A549 (cell line): ENCODE data around the gene MFAP2. TPM values are rescaled to one million over a fixed set of nuclear protein-coding genes. Genes with fewer than 3 reads are reported as not detected.

Source experiments
- ATAC-seq, 2 experiments: fragments of 200-7000 bp in 1 of 2; fragments of >200 bp in 1 of 2; cut with Nextera tagmentation in 1 of 2; cut with Tn5 transposase in 1 of 2; 3 replicates each; pipeline versions ENCODE4 v1.8.0 to v1.9.1; 2018 to 2020; ENCODE audit warnings: mild to moderate bottlenecking in 1 of 2, moderate library complexity in 1 of 2
- CTCF ChIA-PET: fragments of 300-600 bp; sonication (Branson Sonifier 250); formaldehyde crosslinking; extraction: SDS; loops from one replicate; lab custom pipeline; 2021; ENCODE audit warnings: antibody characterized with exemption, inconsistent platforms; lab: Yijun Ruan, JAX
- POLR2A ChIA-PET: fragments of 350-600 bp; formaldehyde crosslinking; extraction: SDS; loops from one replicate; lab custom pipeline; 2021; ENCODE audit warnings: antibody characterized with exemption, inconsistent platforms; lab: Yijun Ruan, JAX
- DNase-seq, 2 experiments: peaks; one replicate each; pipeline versions ENCODE4 v3.0.0 to v3.0.0-alpha.2; 2011 to 2016; ENCODE audit warnings: low read depth in 1 of 2, low spot score in 1 of 2
- FAIRE-seq: peaks from 2 replicates; lab custom pipeline; 2011; peaks lifted over from hg19 to GRCh38; lab: Jason Lieb, UNC
- H3K27ac ChIP-seq, 2 experiments: fragments of >200 bp; sonication (Bioruptor Twin); formaldehyde crosslinking; 3 replicates each; pipeline ENCODE4 v1.5.1; 2016 to 2017
- H3K4me1 ChIP-seq: fragments of >200 bp; sonication (Bioruptor Twin); formaldehyde crosslinking; 3 replicates; pipeline ENCODE4 v1.6.1; 2016
- H3K4me2 ChIP-seq: fragments of >200 bp; sonication (Bioruptor Twin); formaldehyde crosslinking; 3 replicates; pipeline ENCODE4 v1.6.1; 2016
- H3K4me3 ChIP-seq: fragments of >200 bp; sonication (Bioruptor Twin); formaldehyde crosslinking; 3 replicates; pipeline ENCODE4 v1.5.1; 2016
- H3K9me3 ChIP-seq: fragments of >200 bp; sonication (Bioruptor Twin); formaldehyde crosslinking; 3 replicates; pipeline ENCODE4 v1.6.1; 2016
- BHLHE40 ChIP-seq: IDR thresholded peaks from 2 replicates; pipeline ENCODE4 v1.6.1; 2012; ENCODE audit warnings: low read depth, low read length, inconsistent platforms
- CBX2 ChIP-seq: fragments of 200-600 bp; sonication (generic); IDR thresholded peaks from 2 replicates; pipeline ENCODE4 v1.6.1; 2016; ENCODE audit warnings: low read depth, mild to moderate bottlenecking, borderline replicate concordance
- CBX8 ChIP-seq: fragments of 200-600 bp; sonication (generic); IDR thresholded peaks from 2 replicates; pipeline ENCODE4 v1.6.1; 2016
- CHD2 ChIP-seq: fragments of 150-350 bp; IDR thresholded peaks from 2 replicates; pipeline ENCODE4 v1.6.1; 2014; ENCODE audit warnings: low read length; ENCODE audit not compliant: partially characterized antibody
- CHD4 ChIP-seq: fragments of 200-600 bp; sonication (generic); IDR thresholded peaks from 2 replicates; pipeline ENCODE4 v1.6.1; 2016; ENCODE audit warnings: antibody characterized with exemption, mild to moderate bottlenecking, borderline replicate concordance
- EHF ChIP-seq: fragments of 250-450 bp; sonication (Bioruptor Pico); IDR thresholded peaks from 2 replicates; pipeline ENCODE4 v1.5.0; 2020; ENCODE audit warnings: mild to moderate bottlenecking
- EP300 ChIP-seq, 2 experiments: fragments of >200 bp; sonication (Bioruptor Twin); formaldehyde crosslinking; IDR thresholded peaks; 2 replicates in 1 of 2; 3 replicates in 1 of 2; pipeline ENCODE4 v1.6.1; 2016 to 2017
- FOSB ChIP-seq: fragments of 250-450 bp; sonication (Bioruptor Pico); IDR thresholded peaks from 2 replicates; pipeline ENCODE4 v1.5.0; 2020; ENCODE audit warnings: mild to moderate bottlenecking, moderate library complexity
- FOXS1 ChIP-seq: fragments of 250-450 bp; sonication (Bioruptor Pico); IDR thresholded peaks from 2 replicates; pipeline ENCODE4 v1.5.0; 2020; ENCODE audit warnings: mild to moderate bottlenecking, moderate library complexity
- JUN ChIP-seq, 2 experiments: fragments of >200 bp; sonication (Bioruptor Twin); formaldehyde crosslinking; IDR thresholded peaks; 2 replicates in 1 of 2; 3 replicates in 1 of 2; pipeline ENCODE4 v1.6.1; 2016 to 2017
- KDM5A ChIP-seq: fragments of 200-600 bp; sonication (generic); IDR thresholded peaks from 2 replicates; pipeline ENCODE4 v1.6.1; 2016; ENCODE audit warnings: antibody characterized with exemption, mild to moderate bottlenecking
- MYC ChIP-seq: IDR thresholded peaks from 2 replicates; pipeline ENCODE4 v1.6.1; 2012; ENCODE audit warnings: mild to moderate bottlenecking, inconsistent platforms, low read length, improper control_type of control experiment, borderline replicate concordance
- PHF8 ChIP-seq: fragments of 200-600 bp; sonication (generic); IDR thresholded peaks from 2 replicates; pipeline ENCODE4 v1.6.1; 2016; ENCODE audit warnings: low read depth, mild to moderate bottlenecking, antibody characterized with exemption, moderate library complexity, borderline replicate concordance
- POLR2A ChIP-seq: IDR thresholded peaks from 2 replicates; pipeline ENCODE4 v1.6.1; 2012; ENCODE audit warnings: mild to moderate bottlenecking, low read length
- POLR2AphosphoS2 ChIP-seq: conservative IDR thresholded peaks from 2 replicates; pipeline ENCODE4 v1.6.1; 2012; ENCODE audit warnings: low read length, improper control_type of control experiment, inconsistent platforms
- RAD21 ChIP-seq, 2 experiments: fragments of >200 bp in 1 of 2; sonication (Bioruptor Twin) in 1 of 2; formaldehyde crosslinking in 1 of 2; IDR thresholded peaks in 1 of 2; conservative IDR thresholded peaks in 1 of 2; 2 replicates in 1 of 2; 3 replicates in 1 of 2; pipeline ENCODE4 v1.6.1; 2012 to 2018; ENCODE audit warnings: inconsistent platforms in 1 of 2
- RARB ChIP-seq: fragments of 250-450 bp; sonication (Bioruptor Pico); IDR thresholded peaks from 2 replicates; pipeline ENCODE4 v1.8.0; 2021; ENCODE audit warnings: mild to moderate bottlenecking, moderate library complexity
- RCOR1 ChIP-seq: fragments of 150-350 bp; IDR thresholded peaks from 2 replicates; pipeline ENCODE4 v1.6.1; 2014; ENCODE audit warnings: antibody characterized with exemption, low read length, low read depth
- SMC3 ChIP-seq: fragments of >200 bp; sonication (Bioruptor Twin); formaldehyde crosslinking; IDR thresholded peaks from 3 replicates; pipeline ENCODE4 v1.6.1; 2018; ENCODE audit warnings: inconsistent platforms
- TP53 ChIP-seq: fragments of 250-450 bp; sonication (Bioruptor Pico); IDR thresholded peaks from 2 replicates; pipeline ENCODE4 v1.5.0; 2021; ENCODE audit warnings: mild to moderate bottlenecking, moderate library complexity
- ZFP36 ChIP-seq: fragments of 450-650 bp; IDR thresholded peaks from 2 replicates; pipeline ENCODE4 v1.6.1; 2014; ENCODE audit warnings: borderline replicate concordance; ENCODE audit not compliant: partially characterized antibody
- WGBS: methylation state at CpG from one replicate; pipeline ENCODE4 v1.1.6; 2017; ENCODE audit errors: missing lambda C conversion rate; 5-methylcytosine and 5-hydroxymethylcytosine counted together
- polyA plus RNA-seq, 4 experiments: library from polyadenylated mRNA; depleted of rRNA in 3 of 4; stranded (reverse); fragments of >200 nt; fragmentation: RNase III in 1 of 4; extraction: RNeasy Plus Mini Kit Qiagen cat#74134 plus additional on column Dnase treatment in 1 of 4; gene quantifications; 2 replicates in 3 of 4; 3 replicates in 1 of 4; pipeline ENCODE4 v1.2.3, GENCODE V29; 2011 to 2017
- TF ChIP-seq, protein P1 (sequence below): fragments of >200 bp; sonication (Bioruptor Twin); formaldehyde crosslinking; IDR thresholded peaks from 3 replicates; pipeline ENCODE4 v1.5.1; 2016
- TF ChIP-seq, protein P2 (sequence below): IDR thresholded peaks from 2 replicates; pipeline ENCODE4 v1.6.1; 2012
- TF ChIP-seq, protein P3 (sequence below): fragments of 150-350 bp; IDR thresholded peaks from 2 replicates; pipeline ENCODE4 v1.6.1; 2014; ENCODE audit warnings: low read depth, mild to moderate bottlenecking, low read length
- TF ChIP-seq, protein P4 (sequence below): fragments of >200 bp; sonication (Bioruptor Twin); formaldehyde crosslinking; IDR thresholded peaks from 3 replicates; pipeline ENCODE4 v1.6.1; 2016
- TF ChIP-seq, protein P5 (sequence below): fragments of 450-650 bp; IDR thresholded peaks from 2 replicates; pipeline ENCODE4 v1.6.1; 2014; ENCODE audit warnings: antibody characterized with exemption
- TF ChIP-seq, protein P6 (sequence below): IDR thresholded peaks from 2 replicates; pipeline ENCODE4 v1.6.1; 2012

MFAP2 gene
- polyA plus RNA-seq, 2 of the 4 experiments (the other 2 are of a cell fraction) = 0.45 to 0.90 TPM

DNA sequence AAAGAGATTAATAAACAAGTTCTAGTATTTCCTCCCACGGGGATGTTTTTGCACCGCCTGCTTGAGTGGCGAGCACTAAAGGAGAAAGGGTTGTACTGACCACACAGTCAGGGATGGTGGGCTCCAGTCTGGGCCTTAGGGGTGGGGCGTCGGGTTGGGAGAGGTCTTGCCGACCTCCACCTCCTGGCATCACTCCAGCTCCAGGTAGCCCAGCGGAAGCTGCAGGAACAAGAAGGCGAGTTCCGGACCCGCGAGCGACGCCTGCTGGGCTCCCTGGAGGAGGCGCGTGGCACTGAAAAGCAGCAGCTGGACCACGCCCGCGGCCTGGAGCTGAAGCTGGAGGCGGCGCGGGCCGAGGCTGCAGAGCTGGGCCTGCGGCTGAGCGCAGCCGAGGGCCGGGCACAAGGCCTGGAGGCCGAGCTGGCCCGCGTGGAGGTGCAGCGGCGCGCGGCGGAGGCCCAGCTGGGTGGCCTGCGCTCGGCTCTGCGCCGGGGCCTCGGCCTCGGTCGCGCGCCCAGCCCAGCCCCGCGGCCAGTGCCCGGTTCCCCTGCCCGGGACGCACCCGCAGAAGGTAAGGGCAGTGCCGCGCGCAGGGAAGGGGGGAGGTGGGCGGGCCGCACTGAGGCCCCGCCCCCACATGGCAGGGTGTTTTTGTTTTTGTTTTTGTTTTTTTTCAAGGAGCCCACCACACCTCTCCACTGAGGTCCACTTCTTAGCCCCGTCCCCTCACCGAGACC is 19.7 kb downstream of the MFAP2 start:
- peak overlapping the region; percentile 84 to 99 for H3K27ac ChIP-seq
- peak; percentile 58 for TF ChIP-seq SMC3
- TF ChIP-seq RAD21 (conservative IDR thresholded peaks at IDR 0.05 in 1 of 2, IDR thresholded peaks at IDR 0.05 in 1 of 2) = peak; percentile 20 to 49; a peak in 3 of 5 replicates
- TF ChIP-seq, protein P1, sequence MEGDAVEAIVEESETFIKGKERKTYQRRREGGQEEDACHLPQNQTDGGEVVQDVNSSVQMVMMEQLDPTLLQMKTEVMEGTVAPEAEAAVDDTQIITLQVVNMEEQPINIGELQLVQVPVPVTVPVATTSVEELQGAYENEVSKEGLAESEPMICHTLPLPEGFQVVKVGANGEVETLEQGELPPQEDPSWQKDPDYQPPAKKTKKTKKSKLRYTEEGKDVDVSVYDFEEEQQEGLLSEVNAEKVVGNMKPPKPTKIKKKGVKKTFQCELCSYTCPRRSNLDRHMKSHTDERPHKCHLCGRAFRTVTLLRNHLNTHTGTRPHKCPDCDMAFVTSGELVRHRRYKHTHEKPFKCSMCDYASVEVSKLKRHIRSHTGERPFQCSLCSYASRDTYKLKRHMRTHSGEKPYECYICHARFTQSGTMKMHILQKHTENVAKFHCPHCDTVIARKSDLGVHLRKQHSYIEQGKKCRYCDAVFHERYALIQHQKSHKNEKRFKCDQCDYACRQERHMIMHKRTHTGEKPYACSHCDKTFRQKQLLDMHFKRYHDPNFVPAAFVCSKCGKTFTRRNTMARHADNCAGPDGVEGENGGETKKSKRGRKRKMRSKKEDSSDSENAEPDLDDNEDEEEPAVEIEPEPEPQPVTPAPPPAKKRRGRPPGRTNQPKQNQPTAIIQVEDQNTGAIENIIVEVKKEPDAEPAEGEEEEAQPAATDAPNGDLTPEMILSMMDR = peak; percentile 66
- TF ChIP-seq, protein P2, sequence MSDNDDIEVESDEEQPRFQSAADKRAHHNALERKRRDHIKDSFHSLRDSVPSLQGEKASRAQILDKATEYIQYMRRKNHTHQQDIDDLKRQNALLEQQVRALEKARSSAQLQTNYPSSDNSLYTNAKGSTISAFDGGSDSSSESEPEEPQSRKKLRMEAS = peak; percentile 88
- TF ChIP-seq FOXS1 = no peak
- TF ChIP-seq PHF8 = 0 out of 2 replicates have a peak, but pooled peaks have one; percentile 16
- no peak for TF ChIP-seq EHF (CRISPR knock-in tag)
- no peak for TF ChIP-seq EP300 (IDR thresholded peaks at IDR 0.05)
- no peak for TF ChIP-seq FOSB
- TF ChIP-seq ZFP36 = peak; percentile 28
- TF ChIP-seq JUN (IDR thresholded peaks at IDR 0.05) = peak; percentile 56 to 72; a peak in 3 of 5 replicates
- peak; percentile 46 for TF ChIP-seq POLR2A
- TF ChIP-seq MYC = peak; percentile 68; the same call in 1 of the 2 replicates
- no peak for TF ChIP-seq RCOR1
- TF ChIP-seq, all 56 proteins: peak for 9
- DNase-seq (peak; percentile 41 to 87), ATAC-seq (peak; percentile 92 to 98), FAIRE-seq (no peak)
- ChIA-PET POLR2A (interaction anchor here (0.6 to 1.0 kb wide), 4 partner anchors 9 to 98 kb away, joined by 3 to 10 read pairs (median 4); no protein-coding TSS in a partner anchor), CTCF (interaction anchor here (0.8 to 6.2 kb wide), 29 partner anchors 10 to 344 kb away, joined by 3 to 62 read pairs (median 4); partner anchors contain the start of gene MFAP2)
- H3K4me2 ChIP-seq = peak overlapping the region; percentile 79
- WGBS = 14% methylated on average over 21 of the region's 57 CpGs
- no peaks in the 10 kb centered on the region for H3K9me3 ChIP-seq
- H3K4me3 ChIP-seq = peak overlapping the region; percentile 50
- H3K4me1 ChIP-seq = peaks cover 13% of the 10 kb centered on the region

DNA sequence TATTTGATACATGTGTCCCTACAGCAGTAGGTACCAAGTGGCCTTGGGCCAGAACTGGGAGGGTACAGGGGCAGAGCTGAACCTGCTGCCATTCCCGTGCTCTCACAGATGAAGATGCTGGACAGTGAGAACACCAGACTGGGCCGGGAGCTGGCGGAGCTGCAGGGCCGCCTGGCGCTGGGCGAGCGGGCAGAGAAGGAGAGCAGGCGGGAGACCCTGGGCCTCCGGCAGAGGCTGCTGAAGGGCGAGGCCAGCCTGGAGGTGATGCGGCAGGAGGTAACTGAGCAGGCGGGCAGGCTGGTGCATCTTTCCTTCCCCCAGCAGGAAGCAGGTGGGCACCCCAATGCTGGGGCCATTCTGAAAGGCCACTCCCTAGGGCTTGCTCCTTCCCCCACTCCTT is 21.9 kb downstream of the MFAP2 start:
- peaks cover 13% of the 10 kb centered on the region for H3K4me1 ChIP-seq
- WGBS = 98% methylated on average over 12 of the region's 12 CpGs
- ATAC-seq = no peak
- H3K9me3 ChIP-seq = no peaks in the 10 kb centered on the region
- POLR2A ChIA-PET = no interaction called here
- CTCF ChIA-PET = interaction anchor here (1.9 kb wide), 1 partner anchor 46 kb away, joined by 5 read pairs; no protein-coding TSS in a partner anchor
- no peak for DNase-seq
- H3K27ac ChIP-seq = no peak overlapping the region
- H3K4me2 ChIP-seq = no peak overlapping the region
- H3K4me3 ChIP-seq = no peak overlapping the region
- no peak for FAIRE-seq
- TF ChIP-seq FOSB = no peak
- TF ChIP-seq CHD2 = no peak
- TF ChIP-seq ZFP36 = no peak
- TF ChIP-seq CBX2 = no peak
- TF ChIP-seq, protein P3, sequence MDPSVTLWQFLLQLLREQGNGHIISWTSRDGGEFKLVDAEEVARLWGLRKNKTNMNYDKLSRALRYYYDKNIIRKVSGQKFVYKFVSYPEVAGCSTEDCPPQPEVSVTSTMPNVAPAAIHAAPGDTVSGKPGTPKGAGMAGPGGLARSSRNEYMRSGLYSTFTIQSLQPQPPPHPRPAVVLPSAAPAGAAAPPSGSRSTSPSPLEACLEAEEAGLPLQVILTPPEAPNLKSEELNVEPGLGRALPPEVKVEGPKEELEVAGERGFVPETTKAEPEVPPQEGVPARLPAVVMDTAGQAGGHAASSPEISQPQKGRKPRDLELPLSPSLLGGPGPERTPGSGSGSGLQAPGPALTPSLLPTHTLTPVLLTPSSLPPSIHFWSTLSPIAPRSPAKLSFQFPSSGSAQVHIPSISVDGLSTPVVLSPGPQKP = no peak
- no peak for TF ChIP-seq CHD4
- TF ChIP-seq RARB = no peak
- TF ChIP-seq, protein P4, sequence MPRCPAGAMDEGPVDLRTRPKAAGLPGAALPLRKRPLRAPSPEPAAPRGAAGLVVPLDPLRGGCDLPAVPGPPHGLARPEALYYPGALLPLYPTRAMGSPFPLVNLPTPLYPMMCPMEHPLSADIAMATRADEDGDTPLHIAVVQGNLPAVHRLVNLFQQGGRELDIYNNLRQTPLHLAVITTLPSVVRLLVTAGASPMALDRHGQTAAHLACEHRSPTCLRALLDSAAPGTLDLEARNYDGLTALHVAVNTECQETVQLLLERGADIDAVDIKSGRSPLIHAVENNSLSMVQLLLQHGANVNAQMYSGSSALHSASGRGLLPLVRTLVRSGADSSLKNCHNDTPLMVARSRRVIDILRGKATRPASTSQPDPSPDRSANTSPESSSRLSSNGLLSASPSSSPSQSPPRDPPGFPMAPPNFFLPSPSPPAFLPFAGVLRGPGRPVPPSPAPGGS = no peak
- no peak for TF ChIP-seq TP53
- TF ChIP-seq PHF8 = no peak
- TF ChIP-seq, protein P5, sequence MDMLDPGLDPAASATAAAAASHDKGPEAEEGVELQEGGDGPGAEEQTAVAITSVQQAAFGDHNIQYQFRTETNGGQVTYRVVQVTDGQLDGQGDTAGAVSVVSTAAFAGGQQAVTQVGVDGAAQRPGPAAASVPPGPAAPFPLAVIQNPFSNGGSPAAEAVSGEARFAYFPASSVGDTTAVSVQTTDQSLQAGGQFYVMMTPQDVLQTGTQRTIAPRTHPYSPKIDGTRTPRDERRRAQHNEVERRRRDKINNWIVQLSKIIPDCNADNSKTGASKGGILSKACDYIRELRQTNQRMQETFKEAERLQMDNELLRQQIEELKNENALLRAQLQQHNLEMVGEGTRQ = no peak
- TF ChIP-seq CBX8 = no peak
- TF ChIP-seq FOXS1 = no peak
- TF ChIP-seq KDM5A = no peak
- no peak for TF ChIP-seq BHLHE40
- TF ChIP-seq EHF (CRISPR knock-in tag) = no peak
- TF ChIP-seq SMC3 = no peak
- TF ChIP-seq, protein P6, sequence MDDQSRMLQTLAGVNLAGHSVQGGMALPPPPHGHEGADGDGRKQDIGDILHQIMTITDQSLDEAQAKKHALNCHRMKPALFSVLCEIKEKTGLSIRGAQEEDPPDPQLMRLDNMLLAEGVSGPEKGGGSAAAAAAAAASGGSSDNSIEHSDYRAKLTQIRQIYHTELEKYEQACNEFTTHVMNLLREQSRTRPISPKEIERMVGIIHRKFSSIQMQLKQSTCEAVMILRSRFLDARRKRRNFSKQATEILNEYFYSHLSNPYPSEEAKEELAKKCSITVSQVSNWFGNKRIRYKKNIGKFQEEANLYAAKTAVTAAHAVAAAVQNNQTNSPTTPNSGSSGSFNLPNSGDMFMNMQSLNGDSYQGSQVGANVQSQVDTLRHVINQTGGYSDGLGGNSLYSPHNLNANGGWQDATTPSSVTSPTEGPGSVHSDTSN = no peak
- no peak for TF ChIP-seq POLR2AphosphoS2
